ENCODE data around the gene CAMK1G. TPM values are rescaled to one million over a fixed set of nuclear protein-coding genes. Genes with fewer than 3 reads are reported as not detected.

The CAMK1G gene
- total RNA-seq, 2 experiments from 2014 or later, result 2.4 to 2.8 TPM

- Mint-ChIP-seq H3K9me3 (no peaks in the 10 kb centered on the region), H3K4me3 (no peak overlapping the region), H3K27ac (no peak overlapping the region), H3K4me1 (ENCODE audit: low read depth) (peaks cover 20% of the 10 kb centered on the region), H3K27me3 (ENCODE audit: low read depth) (peaks cover 13% of the 10 kb centered on the region), H3K36me3 (ENCODE audit: low read depth) (no peaks in the 10 kb centered on the region)
- no peak for DNase-seq
- intact Hi-C loops (cut with micrococcal nuclease), result loop anchor here (2.0 to 10.0 kb wide), 4 partner anchors 213 to 1323 kb away; partner anchors contain the start of genes PLXNA2 and UTP25
- CTCF ChIA-PET, result interaction anchor here (0.8 to 3.3 kb wide), 23 partner anchors 17 to 1323 kb away, joined by 3 to 19 read pairs (median 4); no protein-coding TSS in a partner anchor
Measured at GRCh38 chr1:209567698-209568175, 15.8 kb upstream of the CAMK1G start.

- intact Hi-C loops (cut with micrococcal nuclease), result loop anchor here (1.0 to 10.0 kb wide), 6 partner anchors 58 to 1325 kb away; partner anchors contain the start of genes PLXNA2 and UTP25
- peaks cover 20% of the 10 kb centered on the region for H3K4me1 Mint-ChIP-seq (ENCODE audit: low read depth)
- H3K27me3 Mint-ChIP-seq (ENCODE audit: low read depth), result peaks cover 11% of the 10 kb centered on the region
- CTCF ChIA-PET, result interaction anchor here (0.6 to 2.2 kb wide), 33 partner anchors 9 to 420 kb away, joined by 3 to 10 read pairs (median 4); partner anchors contain the start of gene CAMK1G
- H3K4me3 Mint-ChIP-seq, result no peak overlapping the region
- no peaks in the 10 kb centered on the region for H3K36me3 Mint-ChIP-seq (ENCODE audit: low read depth)
- H3K27ac Mint-ChIP-seq, result no peak overlapping the region
- no peaks in the 10 kb centered on the region for H3K9me3 Mint-ChIP-seq
- DNase-seq, result peak; percentile 90
Measured at GRCh38 chr1:209569455-209570207, 13.9 kb upstream of the CAMK1G start.

GRCh38 chr1:209570743-209571142, 12.8 kb upstream of the CAMK1G start:
- no peak overlapping the region for H3K4me3 Mint-ChIP-seq
- DNase-seq, result no peak
- H3K27ac Mint-ChIP-seq, result no peak overlapping the region
- CTCF ChIA-PET, result interaction anchor here (0.9 to 1.9 kb wide), 5 partner anchors 13 to 245 kb away, joined by 3 to 8 read pairs (median 6); partner anchors contain the start of gene CAMK1G
- no peaks in the 10 kb centered on the region for H3K9me3 Mint-ChIP-seq
- H3K4me1 Mint-ChIP-seq (ENCODE audit: low read depth), result peaks cover 20% of the 10 kb centered on the region
- H3K27me3 Mint-ChIP-seq (ENCODE audit: low read depth), result peaks cover 2% of the 10 kb centered on the region
- H3K36me3 Mint-ChIP-seq (ENCODE audit: low read depth), result no peaks in the 10 kb centered on the region
- intact Hi-C loops (cut with micrococcal nuclease), result no loop called here

DNA sequence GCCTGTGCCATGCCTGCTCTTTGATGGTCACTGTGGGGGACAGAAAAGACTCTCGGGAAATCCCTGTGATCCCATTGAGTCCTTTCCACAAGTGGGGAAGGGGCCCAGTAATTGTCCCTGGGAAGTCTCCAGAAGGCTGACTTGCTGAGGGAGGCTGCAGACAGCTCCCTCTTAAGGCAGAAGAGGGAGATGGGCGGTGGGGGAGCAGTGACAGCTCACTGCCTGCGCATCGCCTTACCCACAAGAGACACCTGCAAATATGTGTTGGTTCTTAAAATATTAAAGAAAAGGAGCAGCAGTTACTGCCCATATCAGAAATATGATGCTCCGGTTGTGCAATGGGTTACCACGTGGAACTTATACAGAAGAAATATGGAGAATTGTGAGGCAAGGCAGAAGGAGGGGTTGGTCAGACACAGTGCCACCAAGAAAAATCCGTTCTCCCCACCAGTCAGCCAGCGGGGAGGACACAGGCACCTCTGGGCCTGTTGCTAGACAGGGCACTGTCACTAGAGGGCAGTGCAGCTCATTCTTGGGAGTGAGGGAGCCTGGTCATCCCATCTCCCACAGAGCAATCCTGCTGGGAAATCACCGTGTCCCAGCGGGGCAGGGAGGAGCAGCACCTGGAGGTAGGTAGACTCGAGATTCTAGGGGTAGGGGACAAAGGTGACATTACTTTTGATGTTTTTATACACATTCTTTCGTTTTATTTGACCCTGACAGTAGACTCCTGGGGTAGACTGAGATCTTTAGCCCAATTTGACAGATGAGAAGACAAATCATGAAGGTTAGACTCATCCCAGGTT, 6.9 kb upstream of the CAMK1G start:
- Mint-ChIP-seq H3K27ac (no peak overlapping the region), H3K36me3 (ENCODE audit: low read depth) (no peaks in the 10 kb centered on the region), H3K9me3 (no peaks in the 10 kb centered on the region), H3K4me3 (no peak overlapping the region), H3K4me1 (ENCODE audit: low read depth) (no peaks in the 10 kb centered on the region), H3K27me3 (ENCODE audit: low read depth) (no peaks in the 10 kb centered on the region)
- peak; percentile 83 for DNase-seq
- intact Hi-C loops (cut with micrococcal nuclease), result loop anchor here (1.0 to 5.0 kb wide), 5 partner anchors 30 to 411 kb away; no protein-coding TSS in a partner anchor
- CTCF ChIA-PET, result interaction anchor here (0.6 to 6.9 kb wide), 38 partner anchors 8 to 410 kb away, joined by 3 to 55 read pairs (median 5); partner anchors contain the start of gene HSD11B1

GRCh38 chr1:209577346-209577745, 6.2 kb upstream of the CAMK1G start:
- CTCF ChIA-PET, result interaction anchor here (0.7 to 6.9 kb wide), 29 partner anchors 9 to 247 kb away, joined by 3 to 55 read pairs (median 5); no protein-coding TSS in a partner anchor
- no peaks in the 10 kb centered on the region for H3K9me3 Mint-ChIP-seq
- intact Hi-C loops (cut with micrococcal nuclease), result loop anchor here (2.0 to 5.0 kb wide), 2 partner anchors 29 to 410 kb away; no protein-coding TSS in a partner anchor
- H3K4me3 Mint-ChIP-seq, result no peak overlapping the region
- no peak for DNase-seq
- H3K36me3 Mint-ChIP-seq (ENCODE audit: low read depth), result no peaks in the 10 kb centered on the region
- no peaks in the 10 kb centered on the region for H3K4me1 Mint-ChIP-seq (ENCODE audit: low read depth)
- H3K27ac Mint-ChIP-seq, result no peak overlapping the region
- H3K27me3 Mint-ChIP-seq (ENCODE audit: low read depth), result no peaks in the 10 kb centered on the region

- DNase-seq, result no peak
Measured at GRCh38 chr1:209580577-209580976, 2.9 kb upstream of the CAMK1G start.

DNA sequence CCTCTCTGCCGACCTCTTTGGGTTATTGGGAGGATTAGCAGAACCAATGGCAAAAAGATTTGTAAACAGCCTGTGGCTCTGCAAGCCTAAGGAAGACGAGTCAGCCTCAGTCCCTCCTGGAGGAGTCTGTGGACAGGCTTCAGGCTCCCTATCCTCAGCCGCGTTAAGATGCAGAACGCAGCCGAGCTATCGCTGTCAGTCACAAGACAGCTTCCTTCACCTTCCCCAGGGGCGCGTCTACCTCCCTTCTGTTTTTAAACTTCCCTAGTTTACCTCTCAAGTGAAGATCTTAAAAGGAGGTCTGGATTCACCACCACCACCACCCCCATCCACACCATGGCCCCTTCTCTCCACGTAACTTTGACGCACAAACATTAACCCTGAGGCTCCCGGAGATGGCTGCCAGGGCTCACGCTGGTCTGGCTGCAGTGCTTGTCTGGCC, 738 bp downstream of the CAMK1G start:
- intact Hi-C loops (cut with micrococcal nuclease), result no loop called here
- CTCF ChIA-PET, result interaction anchor here (1.0 to 2.0 kb wide), 5 partner anchors 14 to 68 kb away, joined by 3 to 7 read pairs (median 6); partner anchors contain the start of gene LAMB3
- H3K4me1 Mint-ChIP-seq (ENCODE audit: low read depth), result no peaks in the 10 kb centered on the region
- H3K27ac Mint-ChIP-seq, result no peak overlapping the region
- H3K27me3 Mint-ChIP-seq (ENCODE audit: low read depth), result peaks cover 8% of the 10 kb centered on the region
- H3K9me3 Mint-ChIP-seq, result no peaks in the 10 kb centered on the region
- H3K4me3 Mint-ChIP-seq, result no peak overlapping the region
- no peak for DNase-seq
- H3K36me3 Mint-ChIP-seq (ENCODE audit: low read depth), result no peaks in the 10 kb centered on the region

More at GRCh38 chr1:209580577-209580976, 2.9 kb upstream of the CAMK1G start:
- no peaks in the 10 kb centered on the region for H3K36me3 Mint-ChIP-seq (ENCODE audit: low read depth)
- no peaks in the 10 kb centered on the region for H3K4me1 Mint-ChIP-seq (ENCODE audit: low read depth)
- intact Hi-C loops (cut with micrococcal nuclease), result no loop called here
- CTCF ChIA-PET, result interaction anchor here (2.0 to 6.9 kb wide), 2 partner anchors 14 to 167 kb away, joined by 8 to 55 read pairs; no protein-coding TSS in a partner anchor
- no peak overlapping the region for H3K27ac Mint-ChIP-seq
- H3K9me3 Mint-ChIP-seq, result no peaks in the 10 kb centered on the region
- no peaks in the 10 kb centered on the region for H3K27me3 Mint-ChIP-seq (ENCODE audit: low read depth)
- H3K4me3 Mint-ChIP-seq, result no peak overlapping the region

- Mint-ChIP-seq H3K27me3 (ENCODE audit: low read depth) (peaks cover 8% of the 10 kb centered on the region), H3K9me3 (no peaks in the 10 kb centered on the region), H3K36me3 (ENCODE audit: low read depth) (no peaks in the 10 kb centered on the region), H3K27ac (no peak overlapping the region), H3K4me1 (ENCODE audit: low read depth) (no peaks in the 10 kb centered on the region), H3K4me3 (no peak overlapping the region)
- no peak for DNase-seq
- intact Hi-C loops (cut with micrococcal nuclease), result no loop called here
- CTCF ChIA-PET, result interaction anchor here (0.6 to 1.5 kb wide), 7 partner anchors 15 to 163 kb away, joined by 3 to 8 read pairs (median 3); partner anchors contain the start of gene LAMB3
Measured at GRCh38 chr1:209585197-209585596, 1.7 kb downstream of the CAMK1G start.

GRCh38 chr1:209585672-209586071, 2.2 kb downstream of the CAMK1G start:
- no peak overlapping the region for H3K4me3 Mint-ChIP-seq
- no peaks in the 10 kb centered on the region for H3K9me3 Mint-ChIP-seq
- intact Hi-C loops (cut with micrococcal nuclease), result no loop called here
- CTCF ChIA-PET, result interaction anchor here (0.6 to 1.5 kb wide), 7 partner anchors 16 to 163 kb away, joined by 3 to 8 read pairs (median 3); no protein-coding TSS in a partner anchor
- peaks cover 8% of the 10 kb centered on the region for H3K27me3 Mint-ChIP-seq (ENCODE audit: low read depth)
- H3K27ac Mint-ChIP-seq, result no peak overlapping the region
- DNase-seq, result peak; percentile 30
- H3K4me1 Mint-ChIP-seq (ENCODE audit: low read depth), result no peaks in the 10 kb centered on the region
- H3K36me3 Mint-ChIP-seq (ENCODE audit: low read depth), result no peaks in the 10 kb centered on the region

DNA sequence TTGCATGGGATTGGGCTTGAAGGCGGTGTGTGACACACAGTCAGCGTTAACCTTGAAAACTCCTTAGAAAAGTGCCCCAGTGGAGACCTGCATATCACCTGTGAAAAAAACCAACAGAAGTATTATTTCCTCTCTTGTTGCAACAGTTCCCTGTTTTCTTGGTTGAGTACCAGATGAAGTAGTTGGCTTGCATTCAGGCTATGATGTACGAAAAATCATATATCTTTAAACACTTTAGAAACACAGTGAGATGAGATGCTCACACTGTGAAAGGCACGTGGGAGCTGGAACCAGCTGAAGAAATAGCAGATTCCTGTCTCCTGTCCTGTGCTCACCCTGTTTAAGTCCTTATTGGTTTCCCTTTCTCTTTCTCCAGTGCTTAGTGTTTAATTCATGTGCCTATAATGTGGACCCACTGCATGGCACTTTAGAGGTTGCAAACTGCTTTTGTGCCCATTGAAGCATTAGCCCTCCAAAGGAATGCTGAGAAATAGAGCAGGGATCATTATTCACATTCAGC, 2.8 kb downstream of the CAMK1G start:
- intact Hi-C loops (cut with micrococcal nuclease), result no loop called here
- Mint-ChIP-seq H3K4me1 (ENCODE audit: low read depth) (no peaks in the 10 kb centered on the region), H3K27ac (no peak overlapping the region), H3K9me3 (no peaks in the 10 kb centered on the region), H3K27me3 (ENCODE audit: low read depth) (peaks cover 8% of the 10 kb centered on the region), H3K4me3 (no peak overlapping the region), H3K36me3 (ENCODE audit: low read depth) (no peaks in the 10 kb centered on the region)
- CTCF ChIA-PET, result interaction anchor here (0.7 to 1.4 kb wide), 6 partner anchors 16 to 162 kb away, joined by 3 to 5 read pairs (median 3); no protein-coding TSS in a partner anchor
- DNase-seq, result no peak

DNA sequence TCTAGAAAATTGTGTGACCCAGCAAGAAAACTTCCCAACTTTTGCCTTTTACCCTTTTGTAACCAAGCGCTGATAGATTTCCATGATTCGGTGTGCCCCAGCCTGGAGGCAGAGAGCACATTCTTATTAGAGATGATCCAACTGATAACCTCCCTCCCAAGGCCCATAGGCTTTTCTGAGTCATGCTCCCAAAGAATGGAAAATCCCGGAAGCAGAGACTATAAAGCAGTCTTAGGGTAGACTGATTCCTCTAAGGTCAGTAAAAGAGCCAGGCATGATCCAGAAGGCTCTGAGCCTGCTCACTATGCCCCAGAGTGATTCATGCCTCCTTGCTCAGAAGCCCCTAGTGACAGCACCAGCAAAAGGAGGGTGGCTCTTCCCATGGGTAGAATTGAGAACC, 4.3 kb downstream of the CAMK1G start:
- Mint-ChIP-seq H3K27me3 (ENCODE audit: low read depth) (peaks cover 11% of the 10 kb centered on the region), H3K36me3 (ENCODE audit: low read depth) (no peaks in the 10 kb centered on the region), H3K9me3 (no peaks in the 10 kb centered on the region), H3K4me3 (no peak overlapping the region), H3K4me1 (ENCODE audit: low read depth) (no peaks in the 10 kb centered on the region), H3K27ac (no peak overlapping the region)
- CTCF ChIA-PET, result interaction anchor here (1.0 to 1.5 kb wide), 2 partner anchors 9 to 19 kb away, joined by 3 to 4 read pairs; no protein-coding TSS in a partner anchor
- intact Hi-C loops (cut with micrococcal nuclease), result no loop called here
- no peak for DNase-seq

Measured in activated naive CD4-positive, alpha-beta T cell treated with anti-CD3 and anti-CD28 coated beads for 36 hours (primary cell).